Measurements from ENCODE around the gene DAD1. TPM values are rescaled to one million over a fixed set of nuclear protein-coding genes. Genes with fewer than 3 reads are reported as not detected.

DAD1 gene
- total RNA-seq, 2 donors from 2014 or later = 250 to 251 TPM

DNA sequence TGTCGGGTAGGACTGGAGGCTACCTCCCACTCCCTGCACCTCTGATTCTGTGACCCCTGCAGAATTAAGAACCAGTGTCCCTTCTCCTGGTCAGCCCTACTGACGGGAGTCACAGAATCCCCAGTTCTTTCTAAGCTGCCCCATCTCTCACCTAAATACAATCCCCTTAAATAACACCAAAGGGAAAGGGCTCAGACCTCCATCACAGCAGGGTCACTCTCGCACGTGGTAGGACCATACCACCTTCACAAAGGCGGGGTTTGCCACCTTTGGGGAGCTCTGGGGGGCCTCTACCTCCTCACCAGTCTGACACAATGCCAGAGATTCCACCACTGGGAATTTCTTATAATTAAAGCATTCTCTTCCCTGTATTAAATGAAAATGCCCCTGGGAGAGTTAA lies 35.6 kb downstream of the DAD1 start:
- no peaks in the 10 kb centered on the region for H3K9me3 ChIP-seq
- H3K27me3 ChIP-seq = no peaks in the 10 kb centered on the region
- H3K4me1 ChIP-seq = peaks cover 0 to 33% of the 10 kb centered on the region in 2 donors
- H3K4me3 ChIP-seq = no peak overlapping the region
- H3K27ac ChIP-seq = no peak overlapping the region
- no peak for DNase-seq (ENCODE audit: low spot score)
- H3K36me3 ChIP-seq = peaks cover 4% of the 10 kb centered on the region
- TF ChIP-seq, protein P1, sequence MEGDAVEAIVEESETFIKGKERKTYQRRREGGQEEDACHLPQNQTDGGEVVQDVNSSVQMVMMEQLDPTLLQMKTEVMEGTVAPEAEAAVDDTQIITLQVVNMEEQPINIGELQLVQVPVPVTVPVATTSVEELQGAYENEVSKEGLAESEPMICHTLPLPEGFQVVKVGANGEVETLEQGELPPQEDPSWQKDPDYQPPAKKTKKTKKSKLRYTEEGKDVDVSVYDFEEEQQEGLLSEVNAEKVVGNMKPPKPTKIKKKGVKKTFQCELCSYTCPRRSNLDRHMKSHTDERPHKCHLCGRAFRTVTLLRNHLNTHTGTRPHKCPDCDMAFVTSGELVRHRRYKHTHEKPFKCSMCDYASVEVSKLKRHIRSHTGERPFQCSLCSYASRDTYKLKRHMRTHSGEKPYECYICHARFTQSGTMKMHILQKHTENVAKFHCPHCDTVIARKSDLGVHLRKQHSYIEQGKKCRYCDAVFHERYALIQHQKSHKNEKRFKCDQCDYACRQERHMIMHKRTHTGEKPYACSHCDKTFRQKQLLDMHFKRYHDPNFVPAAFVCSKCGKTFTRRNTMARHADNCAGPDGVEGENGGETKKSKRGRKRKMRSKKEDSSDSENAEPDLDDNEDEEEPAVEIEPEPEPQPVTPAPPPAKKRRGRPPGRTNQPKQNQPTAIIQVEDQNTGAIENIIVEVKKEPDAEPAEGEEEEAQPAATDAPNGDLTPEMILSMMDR (IDR thresholded peaks at IDR 0.05) = no peak

DNA sequence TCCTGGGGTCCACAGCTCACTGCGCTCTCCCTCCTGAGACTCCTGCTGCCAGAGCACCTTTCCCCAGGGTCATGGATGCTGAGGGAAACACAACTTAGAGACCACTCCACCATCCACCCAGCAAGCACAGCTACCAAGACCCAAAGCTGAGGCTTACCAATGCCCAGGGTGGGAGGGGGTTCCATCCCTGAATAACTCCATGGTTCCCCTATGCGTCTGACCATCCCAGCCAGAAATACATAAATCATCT lies 36.3 kb downstream of the DAD1 start:
- H3K36me3 ChIP-seq = peaks cover 4% of the 10 kb centered on the region
- no peak overlapping the region for H3K27ac ChIP-seq
- no peaks in the 10 kb centered on the region for H3K9me3 ChIP-seq
- H3K27me3 ChIP-seq = no peaks in the 10 kb centered on the region
- no peak for DNase-seq (ENCODE audit: low spot score)
- no peak overlapping the region for H3K4me3 ChIP-seq
- TF ChIP-seq, protein P1 (IDR thresholded peaks at IDR 0.05) = no peak
- peaks cover 0 to 33% of the 10 kb centered on the region in 2 donors for H3K4me1 ChIP-seq

DNA sequence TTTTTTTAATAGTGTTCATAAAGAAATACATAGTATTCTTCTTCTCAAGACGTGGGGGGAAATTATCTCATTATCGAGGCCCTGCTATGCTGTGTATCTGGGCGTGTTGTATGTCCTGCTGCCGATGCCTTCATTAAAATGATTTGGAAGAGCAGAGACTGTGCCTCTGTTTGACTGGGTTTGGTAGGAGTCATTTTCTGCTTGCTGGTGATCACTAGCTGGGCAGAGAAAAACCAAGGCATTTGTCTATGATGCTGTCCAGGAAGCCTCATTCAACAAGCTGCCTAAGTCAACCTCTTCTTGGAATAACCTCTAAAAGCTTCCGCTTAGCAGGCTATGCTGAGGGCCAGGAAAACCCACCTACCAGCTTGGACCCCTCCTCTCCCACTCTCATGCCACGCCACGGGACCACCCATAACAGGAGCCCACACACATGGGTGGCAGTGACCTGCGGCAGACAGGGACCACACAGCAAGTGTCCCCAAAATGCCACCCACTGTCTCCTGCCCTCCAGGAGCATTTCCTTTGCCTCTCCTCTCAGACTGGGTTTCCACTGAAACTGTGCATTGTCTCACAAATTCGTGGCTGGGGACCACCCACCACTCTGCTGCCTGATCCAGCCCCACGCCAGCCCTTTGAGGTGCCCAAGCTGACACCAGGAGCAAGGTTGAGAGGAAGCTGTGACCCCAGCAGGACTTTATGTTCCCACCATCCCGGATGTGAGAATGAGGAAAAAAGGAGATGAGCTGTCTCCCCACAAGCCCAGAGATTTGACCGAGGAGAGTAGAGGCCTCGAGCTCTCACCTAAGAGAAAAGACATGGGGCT lies 36.8 kb downstream of the DAD1 start:
- H3K4me1 ChIP-seq = peaks cover 0 to 35% of the 10 kb centered on the region in 2 donors
- no peak overlapping the region for H3K4me3 ChIP-seq
- DNase-seq (ENCODE audit: low spot score) = no peak
- no peaks in the 10 kb centered on the region for H3K27me3 ChIP-seq
- H3K27ac ChIP-seq = no peak overlapping the region
- TF ChIP-seq, protein P1 (IDR thresholded peaks at IDR 0.05) = no peak
- H3K36me3 ChIP-seq = peaks cover 4% of the 10 kb centered on the region
- H3K9me3 ChIP-seq = no peaks in the 10 kb centered on the region

DNA sequence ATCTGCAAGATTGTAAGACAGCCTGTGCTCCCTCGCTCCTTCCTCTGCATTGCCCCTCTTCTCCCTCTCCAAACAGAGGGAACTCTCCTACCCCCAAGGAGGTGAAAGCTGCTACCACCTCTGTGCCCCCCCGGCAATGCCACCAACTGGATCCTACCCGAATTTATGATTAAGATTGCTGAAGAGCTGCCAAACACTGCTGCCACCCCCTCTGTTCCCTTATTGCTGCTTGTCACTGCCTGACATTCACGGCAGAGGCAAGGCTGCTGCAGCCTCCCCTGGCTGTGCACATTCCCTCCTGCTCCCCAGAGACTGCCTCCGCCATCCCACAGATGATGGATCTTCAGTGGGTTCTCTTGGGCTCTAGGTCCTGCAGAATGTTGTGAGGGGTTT lies 37.4 kb downstream of the DAD1 start:
- TF ChIP-seq, protein P1 (IDR thresholded peaks at IDR 0.05) = no peak
- Histone ChIP-seq H3K27me3 (no peaks in the 10 kb centered on the region), H3K9me3 (no peaks in the 10 kb centered on the region), H3K4me3 (no peak overlapping the region), H3K36me3 (peaks cover 4% of the 10 kb centered on the region), H3K4me1 (peaks cover 0 to 35% of the 10 kb centered on the region in 2 donors), H3K27ac (no peak overlapping the region)
- no peak for DNase-seq (ENCODE audit: low spot score)

DNA sequence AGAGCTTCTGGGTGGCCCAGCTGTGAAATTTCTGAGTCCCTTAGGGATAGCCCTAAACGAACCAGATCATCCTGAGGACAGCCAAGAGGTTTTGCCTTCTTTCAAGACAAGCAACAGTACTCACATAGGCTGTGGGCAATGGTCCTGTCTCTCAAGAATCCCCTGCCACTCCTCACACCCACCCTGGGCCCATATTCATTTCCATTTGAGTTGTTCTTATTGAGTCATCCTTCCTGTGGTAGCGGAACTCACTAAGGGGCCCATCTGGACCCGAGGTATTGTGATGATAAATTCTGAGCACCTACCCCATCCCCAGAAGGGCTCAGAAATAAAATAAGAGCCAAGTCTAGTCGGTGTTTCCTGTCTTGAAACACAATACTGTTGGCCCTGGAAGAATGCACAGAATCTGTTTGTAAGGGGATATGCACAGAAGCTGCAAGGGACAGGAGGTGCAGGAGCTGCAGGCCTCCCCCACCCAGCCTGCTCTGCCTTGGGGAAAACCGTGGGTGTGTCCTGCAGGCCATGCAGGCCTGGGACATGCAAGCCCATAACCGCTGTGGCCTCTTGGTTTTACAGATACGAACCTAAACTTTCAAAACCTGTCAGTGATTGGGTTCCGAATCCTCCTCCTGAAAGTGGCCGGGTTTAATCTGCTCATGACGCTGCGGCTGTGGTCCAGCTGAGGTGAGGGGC lies 38.9 kb downstream of the DAD1 start:
- Histone ChIP-seq H3K4me3 (no peak overlapping the region), H3K27ac (no peak overlapping the region), H3K4me1 (peaks cover 0 to 36% of the 10 kb centered on the region in 2 donors), H3K36me3 (peaks cover 4% of the 10 kb centered on the region), H3K9me3 (no peaks in the 10 kb centered on the region), H3K27me3 (no peaks in the 10 kb centered on the region)
- DNase-seq (ENCODE audit: low spot score) = no peak
- TF ChIP-seq, protein P1 (IDR thresholded peaks at IDR 0.05) = no peak
